Ecto neural progenitor cell (in vitro differentiated cells): ENCODE data around the gene SCMH1.
A peak's percentile ranks its signal among the peaks of the same experiment; 100 is the strongest.

ENCODE experiments used
- DNase-seq: peaks from one replicate; pipeline ENCODE4 v3.0.0-alpha.2; 2018; ENCODE audit warnings: low spot score

The SCMH1 gene

GRCh38 chr1:40998668-40999067 lies 243.4 kb downstream of the SCMH1 start:
- no peak for DNase-seq

- DNase-seq, result no peak
Observed at GRCh38 chr1:40997096-40997495, 245.0 kb downstream of the SCMH1 start.

- no peak for DNase-seq
Observed at GRCh38 chr1:40989066-40989465, 253.0 kb downstream of the SCMH1 start.

- DNase-seq, result no peak
Observed at GRCh38 chr1:40988280-40988679, 253.8 kb downstream of the SCMH1 start.

- no peak for DNase-seq
Observed at GRCh38 chr1:40987439-40988276, 254.4 kb downstream of the SCMH1 start.

GRCh38 chr1:40986956-40987355 lies 255.2 kb downstream of the SCMH1 start:
- no peak for DNase-seq

- no peak for DNase-seq
Observed at GRCh38 chr1:40986328-40986783, 255.8 kb downstream of the SCMH1 start.

GRCh38 chr1:40985875-40986274 lies 256.2 kb downstream of the SCMH1 start:
- DNase-seq, result no peak

- DNase-seq, result no peak
Observed at GRCh38 chr1:40985161-40985560, 256.9 kb downstream of the SCMH1 start.

- DNase-seq, result no peak
Observed at GRCh38 chr1:40984531-40984930, 257.6 kb downstream of the SCMH1 start.

- DNase-seq, result no peak
Observed at GRCh38 chr1:40984066-40984465, 258.0 kb downstream of the SCMH1 start.

GRCh38 chr1:40983286-40983685 lies 258.8 kb downstream of the SCMH1 start:
- no peak for DNase-seq

- DNase-seq, result no peak
Observed at GRCh38 chr1:40982721-40983120, 259.4 kb downstream of the SCMH1 start.

GRCh38 chr1:40981691-40982448 lies 260.2 kb downstream of the SCMH1 start:
- no peak for DNase-seq

GRCh38 chr1:40980453-40981121 lies 261.5 kb downstream of the SCMH1 start:
- peak; percentile 59 for DNase-seq

- DNase-seq, result no peak
Observed at GRCh38 chr1:40980068-40980452, 262.0 kb downstream of the SCMH1 start.

- peak; percentile 98 for DNase-seq
Observed at GRCh38 chr1:40979241-40980067, 262.7 kb downstream of the SCMH1 start, which contains the start of gene CTPS1. Gene CTPS1 (plus strand): TSS chr1:40979696. CDS start chr1:40983291, 3,595 bp downstream.

- no peak for DNase-seq
Observed at GRCh38 chr1:40978886-40979240, 263.2 kb downstream of the SCMH1 start.

- no peak for DNase-seq
Observed at GRCh38 chr1:40977716-40978115, 264.4 kb downstream of the SCMH1 start.
